HG02623 (cell line): ENCODE measurements around the gene TRIP10.
"Not testable (repeated sequence)": the region's sequence is repeated elsewhere in the genome, so short reads cannot be mapped to it uniquely, and the experiment has no call there.

Experiments used
- ATAC-seq: cut with Tn5 transposase; IDR thresholded peaks from one replicate; pipeline ENCODE4 v1.9.1; 2021; ENCODE audit warnings: moderate library complexity; ENCODE audit not compliant: unreplicated experiment

TRIP10 gene

DNA sequence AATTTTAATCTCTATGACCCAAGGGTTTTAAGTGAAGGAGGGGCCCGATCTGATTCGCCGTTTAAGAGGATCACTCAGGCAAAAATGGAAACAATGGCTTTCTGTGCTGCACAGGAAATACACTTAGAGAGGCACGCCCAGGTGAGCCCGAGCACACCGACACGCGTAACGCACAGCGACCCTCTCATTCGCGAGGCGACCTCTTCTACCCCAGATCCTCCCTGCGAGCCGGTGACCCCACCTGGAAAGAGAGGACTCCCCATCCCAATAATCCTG is 27.5 kb downstream of the TRIP10 start:
- peak; percentile 2 for ATAC-seq

DNA sequence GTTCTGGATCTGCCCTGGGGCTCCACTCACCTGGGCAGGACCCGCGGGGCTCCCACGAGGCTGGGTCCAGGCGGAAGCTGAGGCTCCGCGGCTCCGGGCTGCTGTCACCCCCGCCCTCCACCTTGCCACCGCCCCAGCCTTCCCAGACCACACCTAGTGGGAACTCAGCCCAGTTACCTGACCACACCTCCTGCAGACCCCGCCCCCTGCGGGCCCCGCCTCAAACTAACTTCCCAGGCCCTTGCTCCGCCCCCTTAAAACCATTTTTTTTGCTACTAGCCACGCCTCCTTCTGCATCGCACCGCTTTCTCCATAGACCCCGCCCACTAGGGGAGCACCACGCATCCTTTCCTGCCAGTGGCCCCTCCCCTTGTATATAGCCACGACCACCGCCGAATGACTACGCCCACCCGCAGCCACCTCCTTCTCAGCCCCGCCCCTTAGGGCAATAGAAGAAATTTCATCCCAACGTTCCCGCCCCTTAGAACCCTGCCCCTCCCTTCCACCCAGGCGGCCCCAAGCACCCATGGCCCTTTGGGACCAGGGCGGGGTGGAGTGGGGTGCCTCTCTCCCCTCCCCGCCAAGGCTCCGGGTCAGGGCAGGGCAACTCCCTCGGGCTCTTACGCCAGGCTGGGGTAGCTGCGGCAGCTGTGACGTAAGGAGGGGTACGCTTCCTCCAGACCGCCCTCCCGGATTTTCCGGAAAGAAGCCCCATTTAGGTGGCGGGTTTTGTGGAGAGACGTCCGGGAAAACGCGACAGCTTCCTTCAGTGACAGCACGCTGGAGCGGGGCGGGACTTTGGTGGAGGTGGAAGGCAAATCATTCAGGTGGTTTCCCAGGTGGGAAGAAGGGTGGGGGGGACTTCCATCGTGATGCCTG is 28.1 kb downstream of the TRIP10 start, which contains the start of gene SH2D3A:
TSS of gene SH2D3A (minus strand) at position 79 of the 879 bp plus-strand sequence. CDS start 3,687 bp downstream, outside the sequence.
- ATAC-seq = peak; percentile 58

DNA sequence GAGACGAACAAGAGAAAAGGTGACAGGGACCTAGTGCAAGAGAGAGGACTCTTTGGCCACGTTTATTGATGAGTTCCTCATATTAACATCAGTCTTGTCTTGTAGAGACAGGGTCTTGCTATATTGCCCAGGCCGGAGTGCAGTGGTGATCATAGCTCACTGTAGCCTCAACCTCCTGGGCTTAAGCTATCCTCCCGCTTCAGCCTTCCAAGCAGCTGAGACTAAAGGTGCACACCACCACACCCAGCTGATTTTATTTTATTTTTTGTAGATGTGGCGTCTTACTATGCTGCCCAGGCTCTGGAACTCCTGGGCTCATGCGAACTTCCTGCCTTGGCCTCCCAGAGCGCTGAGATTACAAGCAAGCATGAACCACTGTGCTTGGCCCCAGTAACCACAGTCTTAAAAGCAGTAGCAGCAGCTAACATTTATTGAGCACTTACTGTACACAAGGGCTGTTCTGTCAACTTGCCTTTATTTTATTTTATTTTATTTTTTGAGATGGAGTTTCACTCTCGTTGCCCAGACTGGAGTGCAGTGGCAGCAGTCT is 28.8 kb downstream of the TRIP10 start:
- ATAC-seq = no peak

DNA sequence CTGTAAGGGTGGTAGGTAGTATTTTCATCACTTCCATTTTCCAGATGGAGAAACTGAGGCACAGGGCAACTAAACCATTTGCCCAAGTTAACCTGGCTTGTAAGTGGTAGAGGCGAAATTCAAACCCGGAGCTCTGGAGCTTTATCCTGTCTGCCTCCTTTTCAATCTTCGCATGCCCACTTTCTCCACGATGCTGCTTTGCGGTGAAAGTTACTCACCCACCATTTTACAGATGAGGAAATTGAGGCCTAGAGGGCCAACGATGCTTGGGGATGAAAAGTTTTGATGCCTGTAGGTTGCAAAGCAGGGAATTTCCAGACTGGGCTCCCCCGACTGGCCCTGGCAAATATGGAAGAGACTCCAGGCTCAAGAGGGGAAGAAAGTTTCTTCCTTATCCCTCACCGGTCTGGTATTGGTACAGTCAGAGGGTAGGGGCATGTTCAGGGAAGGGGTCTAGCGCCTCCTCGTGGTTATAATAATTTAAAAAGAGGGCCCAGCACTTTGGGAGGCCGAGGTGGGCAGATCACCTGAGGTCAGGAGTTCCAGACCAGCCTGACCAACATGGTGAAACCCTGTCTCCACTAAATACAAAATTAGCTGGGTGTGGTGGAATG is 29.6 kb downstream of the TRIP10 start:
- ATAC-seq = no peak

DNA sequence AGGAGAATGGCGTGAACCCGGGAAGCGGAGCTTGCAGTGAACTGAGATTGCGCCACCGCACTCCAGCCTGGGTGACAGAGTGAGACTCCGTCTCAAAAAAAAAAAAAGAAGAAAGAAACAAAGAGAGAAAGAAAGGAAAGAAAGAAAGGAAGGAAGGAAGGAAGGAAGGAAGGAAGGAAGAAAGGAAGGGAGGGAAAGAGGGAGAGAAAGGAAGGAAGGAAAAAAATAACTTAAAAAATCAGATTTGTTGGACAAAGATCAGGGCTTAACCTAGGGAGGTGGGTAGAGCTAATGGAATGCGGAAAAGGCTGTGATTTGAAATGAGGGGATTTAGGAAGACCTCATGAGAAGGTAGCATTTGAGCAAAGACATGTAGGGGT is 32.2 kb downstream of the TRIP10 start:
- ATAC-seq = not testable (repeated sequence)

DNA sequence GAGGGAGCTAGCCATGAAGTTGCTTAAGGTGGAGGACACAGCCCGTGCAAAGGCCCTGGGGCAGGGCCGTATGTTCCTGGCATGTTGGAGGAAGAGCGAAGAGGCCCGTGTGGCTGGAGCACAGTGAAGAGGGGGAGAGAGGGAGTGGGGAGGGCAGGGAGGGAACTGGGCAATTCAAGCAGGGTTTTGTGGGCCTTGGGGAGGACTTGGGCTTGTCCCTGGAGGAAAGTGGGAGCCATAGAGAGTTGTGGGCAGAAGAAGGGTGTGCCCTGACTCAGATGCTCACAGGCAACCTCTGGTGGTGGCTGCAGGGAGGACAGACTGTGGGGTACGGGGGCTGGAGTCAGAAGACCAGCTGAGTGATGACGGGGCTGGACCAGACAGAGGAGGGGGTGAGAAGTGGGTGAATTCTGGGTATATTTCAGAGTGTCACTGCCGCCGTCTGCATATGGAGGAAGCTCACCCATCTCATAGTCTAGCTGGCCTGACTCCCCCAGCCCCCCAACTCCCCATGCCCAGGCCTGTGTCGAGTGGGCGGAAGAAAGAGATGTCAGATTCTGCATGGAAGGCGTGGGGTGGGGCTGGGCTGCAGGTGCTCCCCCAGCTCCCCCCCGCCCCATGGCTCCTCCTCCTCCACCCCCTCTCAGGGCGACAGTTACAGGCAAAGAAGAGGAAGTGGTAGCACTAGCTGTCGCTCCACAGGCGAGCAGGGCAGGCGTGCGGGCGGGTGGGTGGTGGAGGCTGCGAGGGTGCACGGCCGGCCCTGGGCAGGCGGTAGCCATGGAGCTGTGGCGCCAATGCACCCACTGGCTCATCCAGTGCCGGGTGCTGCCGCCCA is 32.8 kb downstream of the TRIP10 start, which contains the start of gene VAV1:
TSS of gene VAV1 (plus strand) at position 681 of the 838 bp plus-strand sequence. CDS start at position 781, 100 bp downstream.
- peak; percentile 40 for ATAC-seq

DNA sequence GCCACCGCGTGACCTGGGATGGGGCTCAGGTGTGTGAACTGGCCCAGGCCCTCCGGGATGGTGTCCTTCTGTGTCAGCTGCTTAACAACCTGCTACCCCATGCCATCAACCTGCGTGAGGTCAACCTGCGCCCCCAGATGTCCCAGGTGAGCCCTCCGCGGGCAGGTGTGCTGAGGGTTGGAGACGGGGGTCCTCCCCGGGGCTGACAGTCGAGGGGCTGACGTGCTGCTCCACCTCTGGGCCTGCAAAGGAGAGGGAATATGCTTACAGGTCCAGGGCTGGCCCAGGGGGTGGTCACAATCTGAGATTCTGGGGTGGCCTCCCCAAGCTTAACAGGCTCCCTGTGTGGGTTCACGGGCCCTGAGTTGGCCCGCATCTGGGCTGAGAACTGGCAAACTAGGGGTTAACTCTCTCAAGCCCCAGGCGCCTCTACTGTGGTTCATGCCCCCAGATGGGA is 33.4 kb downstream of the TRIP10 start:
- no peak for ATAC-seq

DNA sequence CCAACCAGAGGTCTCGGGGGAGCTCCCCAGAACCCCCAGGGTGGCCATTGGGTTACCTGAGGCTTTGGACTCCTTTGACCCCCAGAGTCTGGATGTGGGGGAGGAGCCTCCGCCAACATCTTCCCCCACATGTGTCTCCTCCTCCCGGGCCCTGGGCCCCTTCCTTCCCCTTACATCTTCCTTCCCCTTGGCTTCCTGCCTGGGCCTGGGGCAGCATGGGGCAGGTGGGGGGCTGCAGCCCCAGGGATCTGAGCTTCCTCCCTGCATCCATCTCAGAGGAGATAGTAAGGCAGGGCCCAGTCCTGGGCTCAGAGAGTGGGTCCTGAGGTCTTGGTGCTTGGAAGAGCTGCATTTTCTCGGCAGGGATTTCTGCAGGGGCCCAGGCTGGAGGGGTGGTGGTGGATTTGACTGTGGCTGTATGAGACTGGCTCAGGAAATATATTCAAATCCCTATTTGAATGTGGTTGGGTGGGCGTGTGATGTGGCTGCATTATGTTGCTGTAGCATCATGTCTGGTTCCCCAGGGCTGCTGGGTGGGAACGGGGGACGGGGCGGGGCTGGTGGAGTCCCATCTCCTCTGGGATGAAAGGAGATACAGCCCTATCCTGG is 33.9 kb downstream of the TRIP10 start:
- no peak for ATAC-seq

DNA sequence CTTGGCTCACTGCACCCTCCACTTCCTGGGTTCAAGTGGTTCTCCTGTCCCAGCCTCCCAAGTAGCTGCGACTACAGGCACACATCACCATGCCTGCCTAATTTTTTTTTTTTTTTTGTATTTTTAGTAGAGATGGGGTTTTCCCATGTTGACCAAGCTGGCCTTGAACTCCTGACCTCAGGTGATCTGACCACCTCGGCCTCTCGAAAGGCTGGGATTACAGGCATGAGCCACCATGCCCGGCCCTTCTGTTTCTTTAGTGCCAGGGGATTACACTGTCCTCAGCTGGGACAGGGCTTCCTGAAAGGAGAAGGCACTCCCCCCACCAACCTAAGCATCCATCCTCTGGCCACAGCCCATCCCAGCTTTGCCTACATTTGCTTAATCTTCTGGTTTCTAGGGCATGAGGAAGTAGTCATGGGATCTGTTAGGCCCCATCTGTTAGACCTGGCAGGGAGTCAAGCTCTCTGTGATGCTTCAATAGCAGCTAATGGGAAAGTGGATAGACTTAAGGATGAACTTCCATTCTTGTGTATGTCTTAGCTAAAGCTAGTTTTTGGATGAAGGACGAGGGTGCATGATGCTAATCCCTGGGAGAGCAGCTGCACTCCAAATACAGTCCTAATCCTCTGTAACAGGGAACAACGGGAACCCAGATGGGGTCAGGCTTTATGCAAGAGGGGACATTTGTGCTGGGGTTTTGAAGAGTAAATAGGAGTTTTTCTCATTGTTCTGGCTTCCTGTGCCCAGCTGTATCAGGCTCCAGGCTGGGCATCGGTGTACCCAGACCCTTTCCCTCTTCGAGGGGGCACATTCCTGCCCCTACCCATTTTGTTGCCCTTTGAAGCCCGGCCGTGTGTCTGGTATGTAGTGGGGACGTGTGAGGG is 35.6 kb downstream of the TRIP10 start:
- ATAC-seq = no peak

DNA sequence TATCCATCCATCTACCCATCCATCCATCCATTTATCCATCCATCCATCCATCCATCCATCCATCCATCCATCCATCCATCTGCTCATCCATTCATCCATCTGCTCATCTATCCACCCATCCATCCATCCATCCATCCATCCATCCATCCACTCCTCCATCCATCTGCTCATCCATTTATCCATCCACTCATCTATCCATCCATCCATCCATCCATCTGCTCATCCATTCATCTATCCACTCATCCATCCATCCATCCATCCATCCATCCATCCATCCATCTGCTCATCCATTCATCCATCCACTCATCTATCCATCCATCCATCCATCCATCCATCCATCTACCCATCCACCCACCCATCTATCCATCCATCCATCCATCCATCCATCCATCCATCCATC is 36.6 kb downstream of the TRIP10 start:
- ATAC-seq = not testable (repeated sequence)

DNA sequence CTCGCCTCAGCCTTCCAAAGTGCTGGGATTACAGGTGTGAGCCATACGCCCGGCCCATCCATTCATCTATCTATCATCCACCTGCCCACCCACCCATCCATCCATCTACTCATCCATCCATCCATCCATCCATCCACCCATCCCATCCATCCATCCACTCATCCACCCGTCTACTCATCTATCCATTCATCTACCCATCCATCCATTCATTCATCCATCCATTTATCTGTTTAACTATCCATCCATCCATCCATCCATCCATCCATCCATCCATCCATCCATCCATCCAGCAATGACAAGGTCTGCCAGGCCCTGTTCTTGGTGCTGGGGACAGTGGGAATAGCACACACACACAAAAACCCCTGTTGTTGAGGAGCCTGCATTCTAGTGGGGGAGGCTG is 37.5 kb downstream of the TRIP10 start:
- no peak for ATAC-seq

DNA sequence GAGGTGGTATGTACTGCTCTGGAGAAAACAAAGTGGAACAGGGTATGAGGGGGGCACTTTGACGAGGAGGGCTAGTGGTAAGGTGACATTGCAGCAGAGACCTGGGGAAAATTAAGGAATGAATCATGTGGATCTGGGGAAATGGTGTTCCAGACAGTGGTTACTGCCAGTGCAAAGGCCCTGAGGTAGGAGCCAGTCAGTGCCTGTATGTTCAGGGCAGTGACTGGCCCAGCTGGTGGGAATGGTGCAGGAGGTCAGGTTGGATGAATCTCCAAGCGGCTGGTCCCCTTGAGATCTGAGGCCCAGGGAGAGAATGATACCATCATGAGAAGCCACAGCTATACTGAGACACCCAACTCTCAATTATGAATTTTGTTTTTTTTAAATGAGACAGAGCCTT is 38.0 kb downstream of the TRIP10 start:
- no peak for ATAC-seq

DNA sequence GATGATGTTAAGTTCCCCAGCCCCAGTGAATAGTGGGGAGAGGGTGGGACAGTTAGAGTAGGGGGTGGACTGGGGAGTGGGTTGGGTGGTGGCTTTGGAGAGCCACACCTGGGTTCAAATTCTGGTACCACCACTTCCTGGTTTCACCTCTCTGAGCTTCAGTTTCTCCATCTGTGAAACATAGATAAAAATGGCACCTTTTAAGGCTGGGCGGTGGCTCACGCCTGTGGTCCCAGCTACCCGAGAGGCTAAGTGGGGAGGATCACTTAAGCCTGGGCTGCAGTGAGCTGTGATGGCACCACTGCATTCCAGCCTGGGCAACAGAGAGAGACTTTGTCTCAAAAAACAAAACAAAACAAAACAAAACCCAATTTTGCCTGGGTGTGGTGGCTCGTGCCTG is 38.9 kb downstream of the TRIP10 start:
- ATAC-seq = no peak

DNA sequence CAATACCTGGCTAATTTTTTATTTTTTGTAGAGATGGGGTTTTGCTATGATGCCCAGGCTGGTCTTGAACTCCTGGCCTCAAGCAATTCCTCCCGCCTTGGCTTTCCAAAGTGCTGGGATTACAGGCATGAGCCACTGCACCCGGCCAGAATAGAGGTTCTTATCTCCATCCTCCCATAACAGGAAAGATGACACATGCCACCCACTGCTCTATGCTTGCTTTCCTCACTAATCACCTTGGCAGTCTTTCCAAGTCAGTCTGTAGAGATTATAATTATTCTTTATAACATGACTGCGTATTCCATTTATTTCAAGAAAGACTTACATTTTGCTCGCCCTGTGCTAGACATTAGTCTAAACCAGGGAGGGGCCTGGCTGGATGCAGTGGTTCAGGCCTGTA is 39.7 kb downstream of the TRIP10 start:
- no peak for ATAC-seq

DNA sequence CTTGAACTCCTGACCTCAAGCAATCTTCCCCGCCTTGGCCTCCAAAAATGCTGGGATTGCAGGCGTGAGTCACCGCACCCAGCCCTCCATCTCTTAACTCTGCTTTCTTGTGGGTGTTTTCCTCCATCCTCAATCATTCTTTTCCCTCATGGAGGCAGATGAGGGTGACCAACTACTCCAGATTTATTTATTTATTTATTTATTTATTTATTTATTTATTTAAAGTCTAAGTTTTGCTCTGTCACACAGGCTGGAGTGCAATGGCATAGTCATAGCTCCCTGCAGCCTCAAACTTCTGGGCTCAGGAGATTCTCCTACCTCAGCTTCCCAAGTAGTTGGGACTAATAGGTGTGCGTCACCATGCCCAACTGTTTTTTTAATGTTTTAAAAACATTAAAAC is 47.9 kb downstream of the TRIP10 start:
- no peak for ATAC-seq

DNA sequence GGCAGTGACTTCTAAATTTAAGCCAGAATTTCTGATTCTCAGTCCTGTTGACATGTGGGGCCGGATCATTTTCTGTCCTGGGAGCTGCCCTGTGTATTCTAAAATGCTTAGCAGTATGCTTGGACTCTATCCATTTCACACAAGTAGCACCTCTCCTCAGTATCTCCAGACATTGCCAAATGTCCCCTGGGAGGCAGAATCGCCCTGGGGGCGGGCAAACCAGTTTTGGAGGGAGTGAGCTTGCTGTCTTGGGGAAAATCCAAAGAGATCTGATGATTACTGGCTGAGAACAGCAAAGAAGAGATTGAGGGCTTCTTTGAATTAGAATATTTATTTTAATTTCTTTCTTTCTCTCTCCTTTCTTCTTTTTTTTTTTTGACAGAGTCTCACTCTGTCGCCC is 49.4 kb downstream of the TRIP10 start:
- no peak for ATAC-seq

DNA sequence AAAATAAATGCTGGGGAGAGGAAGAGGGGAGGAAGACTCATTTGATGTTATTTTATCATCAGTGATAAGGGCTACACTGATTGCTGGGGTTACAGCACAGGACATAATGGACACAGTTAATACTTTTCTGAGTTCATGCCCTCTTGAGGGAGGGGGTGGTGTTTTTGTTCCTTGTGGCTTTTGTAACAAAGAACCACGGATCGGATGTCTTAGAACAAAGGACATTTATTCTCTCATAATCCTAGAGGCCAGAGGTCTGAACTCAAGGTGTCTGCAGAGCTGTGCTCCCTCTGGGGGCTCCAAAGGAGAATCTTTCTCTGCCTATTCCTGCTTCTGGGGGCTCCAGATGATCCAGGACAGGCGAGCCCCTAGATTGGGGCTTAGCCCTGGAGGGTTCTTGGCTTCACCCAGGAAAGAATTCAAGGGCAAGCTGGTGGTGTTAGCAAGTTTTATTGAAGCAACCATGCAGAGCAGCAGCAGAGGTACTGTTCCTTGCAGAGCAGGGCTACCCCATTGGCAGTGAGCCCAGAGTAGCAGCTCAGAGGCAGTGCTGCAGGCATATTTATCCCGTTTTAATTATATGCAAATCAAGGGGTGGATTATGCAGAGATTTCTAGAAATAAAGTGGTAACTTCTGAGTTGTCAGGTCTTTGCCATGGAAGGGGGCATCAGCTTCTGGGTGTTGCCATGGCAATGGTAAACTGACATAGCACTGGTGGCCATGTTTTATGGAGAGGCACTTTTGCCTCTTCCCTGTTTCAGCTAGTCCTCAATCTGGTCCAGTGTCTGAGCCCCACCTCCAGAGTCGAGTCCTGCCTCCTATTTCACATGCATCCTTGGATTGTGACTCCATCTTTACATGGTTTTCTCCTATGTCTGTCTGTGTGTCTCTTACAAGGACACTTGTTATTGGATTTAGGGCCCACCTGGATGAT is 51.0 kb downstream of the TRIP10 start:
- ATAC-seq = no peak

DNA sequence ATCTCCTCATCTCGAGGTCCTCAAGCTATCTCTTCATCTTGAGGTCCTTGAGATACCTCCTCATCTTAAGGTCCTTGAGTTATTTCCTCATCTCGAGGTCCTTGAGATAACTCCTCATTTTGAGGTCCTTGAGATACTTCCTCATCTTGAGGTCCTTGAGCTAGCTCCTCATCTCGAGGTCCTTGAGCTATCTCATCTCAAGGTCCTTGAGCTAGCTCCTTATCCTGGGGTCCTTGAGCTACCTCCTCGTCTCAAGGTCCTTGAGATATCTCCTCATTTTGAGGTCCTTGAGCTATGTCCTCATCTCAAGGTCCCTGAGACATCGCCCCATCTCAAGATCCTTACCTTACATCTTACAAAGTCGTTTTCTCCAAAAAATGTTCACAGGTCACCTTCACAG is 51.8 kb downstream of the TRIP10 start:
- no peak for ATAC-seq

DNA sequence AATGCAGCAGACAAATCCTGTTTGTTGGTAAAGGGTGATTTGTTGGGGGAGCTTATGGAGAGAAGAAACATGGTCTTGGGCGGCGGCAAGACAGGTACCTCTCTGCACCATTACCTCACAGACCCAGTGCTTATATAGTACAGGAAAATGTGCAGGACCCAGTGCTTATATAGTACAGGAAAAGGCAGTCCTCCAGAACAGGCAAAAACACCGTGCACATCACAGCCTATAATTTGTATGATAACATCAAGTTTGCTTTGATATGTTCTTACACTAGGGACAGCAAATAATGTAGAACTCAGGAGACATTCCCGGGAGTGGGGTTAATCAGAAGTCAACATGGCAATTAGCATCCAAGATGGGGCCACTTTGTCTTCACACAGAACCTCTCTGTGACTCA is 53.9 kb downstream of the TRIP10 start:
- no peak for ATAC-seq
